Fibroblast of pulmonary artery (primary cell): ENCODE measurements around the gene BRICD5.
"Not testable (repeated sequence)": the region's sequence is repeated elsewhere in the genome, so short reads cannot be mapped to it uniquely, and the experiment has no call there.

Source experiments
- DNase-seq: peaks from one replicate; pipeline ENCODE4 v3.0.0-alpha.2; 2010; ENCODE audit warnings: low read depth
- H3K4me3 ChIP-seq: replicated peaks from 2 replicates; pipeline ENCODE4 v1.5.1; 2011; ENCODE audit warnings: low read depth, mild to moderate bottlenecking, control low read depth, low read length, moderate library complexity
- CTCF ChIP-seq: IDR thresholded peaks from 2 replicates; pipeline ENCODE4 v1.5.1; 2011; ENCODE audit warnings: mild to moderate bottlenecking, control low read depth, low read length, inconsistent platforms; ENCODE audit errors: missing control alignments

The BRICD5 gene

GRCh38 chr16:2210386-2211365 lies at the start of gene BRICD5:
TSS of gene BRICD5 (minus strand) at chr16:2210863. CDS start at chr16:2210833, 30 bp downstream.
- TF ChIP-seq CTCF: no peak
- DNase-seq: no peak
- H3K4me3 ChIP-seq: no peak within 1 kb of the TSS

- no peak for TF ChIP-seq CTCF
- DNase-seq: no peak
- H3K4me3 ChIP-seq: no peak overlapping the region
Measured at GRCh38 chr16:2260250-2260649, 49.6 kb upstream of the BRICD5 start.

- not testable (repeated sequence) for H3K4me3 ChIP-seq, DNase-seq
Measured at GRCh38 chr16:2258530-2258929, 47.9 kb upstream of the BRICD5 start.

- DNase-seq: no peak
- TF ChIP-seq CTCF: no peak
- no peak overlapping the region for H3K4me3 ChIP-seq
Measured at GRCh38 chr16:2257726-2258125, 47.1 kb upstream of the BRICD5 start.

GRCh38 chr16:2256531-2257140 lies 46.0 kb upstream of the BRICD5 start:
- H3K4me3 ChIP-seq: no peak overlapping the region
- no peak for TF ChIP-seq CTCF
- DNase-seq: no peak

- DNase-seq: no peak
- no peak for TF ChIP-seq CTCF
- H3K4me3 ChIP-seq: no peak overlapping the region
Measured at GRCh38 chr16:2253293-2253692, 42.6 kb upstream of the BRICD5 start.

- no peak for DNase-seq
- no peak overlapping the region for H3K4me3 ChIP-seq
- no peak for TF ChIP-seq CTCF
Measured at GRCh38 chr16:2252806-2253148, 42.1 kb upstream of the BRICD5 start.
